Calu3 (cell line): ENCODE measurements around the gene PAIP2B. TPM values are rescaled to one million over a fixed set of nuclear protein-coding genes. Genes with fewer than 3 reads are reported as not detected.
"Not testable (repeated sequence)": the region's sequence is repeated elsewhere in the genome, so short reads cannot be mapped to it uniquely, and the experiment has no call there.

ENCODE experiments used
- BruUV-seq: library from RNA; stranded (reverse); fragments of 400-500 nt; replicated peaks from 2 replicates; lab custom pipeline; 2021; lab: Mats Ljungman, UMichigan
- CTCF ChIA-PET: fragments of 300-600 bp; sonication (Branson Sonifier 250); formaldehyde crosslinking; loops from one replicate; lab custom pipeline; 2022; ENCODE audit warnings: antibody characterized with exemption; lab: Charles Lee
- DNase-seq: peaks from one replicate; pipeline ENCODE4 v3.0.0; 2022
- H3K27ac Mint-ChIP-seq: one replicate; pipeline ENCODE4 v1.8.0; 2022; ENCODE audit warnings: mixed read lengths; ENCODE audit not compliant: unreplicated experiment
- H3K27me3 Mint-ChIP-seq: one replicate; pipeline ENCODE4 v1.8.0; 2022; ENCODE audit warnings: mixed read lengths; ENCODE audit not compliant: unreplicated experiment
- H3K36me3 Mint-ChIP-seq: one replicate; pipeline ENCODE4 v1.8.0; 2022; ENCODE audit warnings: mild to moderate bottlenecking, moderate library complexity, mixed read lengths; ENCODE audit not compliant: insufficient read depth, unreplicated experiment
- H3K4me1 Mint-ChIP-seq: one replicate; pipeline ENCODE4 v1.8.0; 2022; ENCODE audit warnings: mild to moderate bottlenecking, low read depth, mixed read lengths; ENCODE audit not compliant: unreplicated experiment
- H3K4me3 Mint-ChIP-seq: one replicate; pipeline ENCODE4 v1.8.0; 2022; ENCODE audit warnings: mild to moderate bottlenecking, low read depth, moderate library complexity, mixed read lengths; ENCODE audit not compliant: unreplicated experiment
- H3K9me3 Mint-ChIP-seq: one replicate; pipeline ENCODE4 v1.8.0; 2022; ENCODE audit warnings: low read depth, mixed read lengths; ENCODE audit not compliant: unreplicated experiment
- CTCF ChIP-seq: fragments of 200-600 bp; IDR thresholded peaks from one replicate; pipeline ENCODE4 v1.8.0; 2022; ENCODE audit warnings: antibody characterized with exemption; ENCODE audit not compliant: unreplicated experiment
- intact Hi-C: fragments of 100-400 bp; cut with micrococcal nuclease; formaldehyde crosslinking; loops from one replicate; pipeline ENCODE4 v1.10.0; 2022; ENCODE audit not compliant: unreplicated experiment
- total RNA-seq: library from RNA; stranded (reverse); gene quantifications from 2 replicates; pipeline ENCODE4 v1.2.3, GENCODE V29; 2022

PAIP2B gene
- total RNA-seq, 1 experiment from 2014 or later = 3.6 TPM

GRCh38 chr2:71191570-71191943 is 35.3 kb downstream of the PAIP2B start:
- Mint-ChIP-seq H3K27me3 (no peaks in the 10 kb centered on the region), H3K4me3 (no peak overlapping the region), H3K9me3 (peaks cover 2% of the 10 kb centered on the region), H3K4me1 (no peaks in the 10 kb centered on the region), H3K36me3 (no peaks in the 10 kb centered on the region), H3K27ac (no peak overlapping the region)
- no peak for DNase-seq
- no peak for TF ChIP-seq CTCF
- no TSS peak for BruUV-seq
- CTCF ChIA-PET = interaction anchor here (1.3 kb wide), 1 partner anchor 91 kb away, joined by 4 read pairs; no protein-coding TSS in a partner anchor
- intact Hi-C loops = no loop called here

GRCh38 chr2:71190656-71191569 is 36.0 kb downstream of the PAIP2B start:
- Mint-ChIP-seq H3K4me1 (no peaks in the 10 kb centered on the region), H3K36me3 (no peaks in the 10 kb centered on the region), H3K27ac (no peak overlapping the region), H3K9me3 (peaks cover 2% of the 10 kb centered on the region), H3K4me3 (no peak overlapping the region), H3K27me3 (no peaks in the 10 kb centered on the region)
- intact Hi-C loops = no loop called here
- DNase-seq = no peak
- CTCF ChIA-PET = interaction anchor here (1.3 kb wide), 1 partner anchor 90 kb away, joined by 4 read pairs; no protein-coding TSS in a partner anchor
- TF ChIP-seq CTCF = no peak
- no TSS peak for BruUV-seq

GRCh38 chr2:71187589-71187988 is 39.3 kb downstream of the PAIP2B start:
- DNase-seq = no peak
- Mint-ChIP-seq H3K27me3 (no peaks in the 10 kb centered on the region), H3K27ac (no peak overlapping the region), H3K4me1 (no peaks in the 10 kb centered on the region), H3K4me3 (no peak overlapping the region), H3K36me3 (no peaks in the 10 kb centered on the region), H3K9me3 (no peaks in the 10 kb centered on the region)
- TF ChIP-seq CTCF = no peak
- CTCF ChIA-PET = no interaction called here
- intact Hi-C loops = no loop called here
- no TSS peak for BruUV-seq

- H3K9me3 Mint-ChIP-seq = no peaks in the 10 kb centered on the region
- CTCF ChIA-PET = no interaction called here
- H3K36me3 Mint-ChIP-seq = no peaks in the 10 kb centered on the region
- H3K4me1 Mint-ChIP-seq = no peaks in the 10 kb centered on the region
- no TSS peak for BruUV-seq
- no peak overlapping the region for H3K27ac Mint-ChIP-seq
- no peaks in the 10 kb centered on the region for H3K27me3 Mint-ChIP-seq
- no peak for TF ChIP-seq CTCF
- DNase-seq = no peak
- intact Hi-C loops = no loop called here
- H3K4me3 Mint-ChIP-seq = no peak overlapping the region
Observed at GRCh38 chr2:71186973-71187372, 39.9 kb downstream of the PAIP2B start.

- intact Hi-C loops = not testable (repeated sequence)
Observed at GRCh38 chr2:71183306-71184115, 43.4 kb downstream of the PAIP2B start.

More at GRCh38 chr2:71183306-71184115, 43.4 kb downstream of the PAIP2B start:
- DNase-seq, H3K27ac Mint-ChIP-seq, H3K4me1 Mint-ChIP-seq, CTCF ChIA-PET, H3K9me3 Mint-ChIP-seq, H3K36me3 Mint-ChIP-seq, BruUV-seq, H3K4me3 Mint-ChIP-seq, H3K27me3 Mint-ChIP-seq: not testable (repeated sequence)
